GDM1 (cell line): ENCODE measurements around the gene TBL1X.
A peak's percentile ranks its signal among the peaks of the same experiment; 100 is the strongest.

Experiments
- DNase-seq: peaks from one replicate; lab custom pipeline; 2025; lab: John Stamatoyannopoulos, UW

TBL1X gene

GRCh38 chrX:9498236-9498635 is 33.4 kb downstream of the TBL1X start:
- no peak for DNase-seq

DNA sequence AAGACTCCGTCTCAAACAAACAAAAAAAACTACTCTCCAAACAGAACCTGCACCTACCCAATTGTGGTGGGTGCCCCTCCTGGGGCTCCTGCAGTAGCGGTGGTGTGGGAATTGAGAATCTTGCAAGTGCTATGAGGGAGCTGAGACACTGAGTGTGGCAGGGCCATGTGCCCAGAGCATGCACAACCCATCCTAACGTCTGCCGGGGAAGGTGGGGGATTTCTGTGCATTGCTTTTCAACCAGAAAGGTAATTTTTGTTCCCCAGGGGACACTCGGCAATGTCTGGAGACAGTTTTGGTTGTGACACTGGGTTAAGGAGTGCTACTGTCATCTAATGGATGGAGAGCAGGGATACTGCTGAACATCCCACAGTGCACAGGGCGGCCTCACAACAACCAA is 35.7 kb downstream of the TBL1X start:
- no peak for DNase-seq

- no peak for DNase-seq
These were observed 36.5 kb downstream of the TBL1X start for GRCh38 chrX:9501362-9501761.

DNA sequence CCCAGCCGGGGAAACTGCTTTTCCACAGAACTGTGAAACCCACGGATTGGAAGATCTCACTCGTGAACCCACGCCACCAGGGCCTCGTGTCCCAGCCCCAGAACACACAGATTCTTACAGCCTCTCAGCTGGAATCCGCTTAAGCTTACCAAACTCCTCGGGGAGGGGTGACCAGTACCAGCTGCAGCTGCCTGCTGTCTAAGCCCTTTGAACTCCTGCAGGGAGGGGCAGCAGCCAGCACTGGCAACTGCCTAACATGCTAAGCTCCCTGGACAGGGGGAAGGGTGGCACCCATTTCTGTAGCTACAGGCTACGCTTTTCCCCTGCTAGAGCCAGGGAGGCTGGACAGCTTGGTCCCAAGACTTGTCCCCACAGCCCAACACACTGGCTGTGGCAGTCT is 38.4 kb downstream of the TBL1X start:
- DNase-seq: no peak

GRCh38 chrX:9510366-9510765 is 45.5 kb downstream of the TBL1X start:
- DNase-seq: no peak

DNA sequence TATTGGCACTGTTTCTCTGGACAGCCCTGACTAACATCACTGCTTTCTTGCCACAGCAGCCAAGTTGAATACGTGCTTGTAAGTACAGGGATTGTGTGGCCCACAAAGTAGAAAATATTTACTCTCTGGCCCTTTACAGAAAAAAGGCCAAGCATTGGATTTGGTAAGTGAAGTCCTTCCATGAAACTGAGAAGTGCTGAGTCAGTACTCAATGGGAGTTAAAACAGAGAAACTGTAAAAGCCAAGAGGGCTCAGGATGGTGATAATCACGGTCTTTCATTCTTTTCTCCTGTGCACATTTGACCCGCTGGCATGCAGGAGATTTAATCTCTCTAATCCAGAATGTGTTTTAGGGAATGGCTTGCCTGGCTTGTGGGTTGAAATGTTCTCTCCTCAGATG is 46.1 kb downstream of the TBL1X start:
- DNase-seq: no peak

DNA sequence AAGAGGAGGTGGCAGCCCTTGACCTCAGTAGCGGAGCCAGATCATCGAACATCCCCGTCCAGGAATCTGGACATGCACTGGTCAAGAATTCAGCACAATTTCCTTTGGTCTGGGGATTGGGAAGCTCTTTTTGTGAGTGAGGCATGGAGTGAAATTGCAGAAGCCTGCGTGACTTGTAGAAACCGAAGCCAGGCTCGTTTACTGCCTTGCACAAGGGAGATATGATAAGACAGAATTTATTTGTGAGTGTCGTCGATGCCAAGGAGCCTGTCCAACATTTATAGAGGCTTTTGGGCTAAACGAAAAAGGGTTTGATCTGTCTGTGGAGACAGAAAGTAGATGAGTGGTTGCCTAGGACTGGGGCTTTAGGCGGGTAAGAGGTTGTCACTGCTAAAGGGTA is 50.6 kb downstream of the TBL1X start:
- DNase-seq: no peak

DNA sequence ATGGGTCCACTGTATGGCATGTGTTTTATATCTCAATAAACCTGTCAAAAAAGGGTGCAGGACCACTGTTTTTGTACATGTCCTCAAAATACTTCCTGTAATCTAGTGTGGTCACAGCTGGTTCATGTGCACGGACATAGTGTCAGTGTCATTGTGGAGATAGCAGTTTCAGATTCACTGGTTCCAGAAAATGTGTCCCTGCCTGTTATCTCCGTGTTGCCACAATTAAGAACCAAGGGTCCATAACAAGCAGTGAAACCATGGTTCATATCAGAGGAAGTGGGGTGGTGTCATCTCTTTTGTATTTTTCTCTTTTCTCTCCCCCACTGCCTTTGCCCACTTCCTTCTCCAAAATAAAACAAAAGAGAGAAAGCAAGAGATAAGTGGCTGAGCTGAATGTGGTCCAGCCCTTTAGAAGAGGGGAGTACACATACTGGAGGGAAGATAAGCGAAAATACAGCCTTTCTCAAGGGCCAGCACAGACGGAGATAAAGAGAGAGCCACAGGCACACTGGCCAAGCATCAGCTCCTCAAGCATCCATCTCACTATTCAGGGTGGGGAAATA is 51.2 kb downstream of the TBL1X start:
- DNase-seq: no peak

DNA sequence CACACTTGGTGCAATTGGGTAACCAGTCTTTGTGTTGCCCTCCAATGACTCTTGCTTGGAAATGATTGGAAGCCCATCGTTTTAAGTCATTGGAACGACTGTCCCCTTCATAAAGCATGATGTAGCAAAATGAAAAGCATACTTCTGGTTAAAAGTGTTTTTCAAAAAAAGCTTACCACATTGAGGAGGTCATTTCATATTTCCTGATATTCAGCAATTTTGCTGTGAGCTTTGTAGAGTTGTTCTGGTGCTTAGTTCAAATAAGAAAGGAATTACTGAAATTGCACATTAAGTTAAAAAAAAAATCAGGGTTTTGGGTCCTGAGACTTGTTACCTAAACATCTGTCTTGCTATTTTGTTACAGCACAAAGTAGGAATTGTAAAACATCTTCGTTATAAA is 51.8 kb downstream of the TBL1X start:
- no peak for DNase-seq

DNA sequence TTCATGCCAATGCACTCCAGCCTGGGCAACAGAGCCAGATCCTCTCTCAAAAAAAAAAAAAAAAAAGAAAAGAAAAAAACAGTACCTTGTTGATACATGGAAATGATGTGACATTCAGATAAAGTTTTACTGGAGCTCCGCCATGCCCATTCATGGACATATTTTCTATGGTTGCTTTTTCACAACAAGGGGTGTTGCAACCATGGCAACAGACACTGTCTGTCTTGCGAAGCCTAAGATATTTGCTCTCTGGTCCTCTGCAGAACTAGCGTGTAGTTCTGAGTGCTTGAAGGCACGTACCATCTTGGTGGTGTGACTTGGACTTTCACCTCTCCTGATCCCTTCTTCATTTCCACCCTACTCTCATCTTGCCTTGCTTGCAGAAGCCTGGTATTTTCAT is 53.2 kb downstream of the TBL1X start:
- DNase-seq: no peak

- no peak for DNase-seq
These were observed 54.0 kb downstream of the TBL1X start for GRCh38 chrX:9518889-9519288.

DNA sequence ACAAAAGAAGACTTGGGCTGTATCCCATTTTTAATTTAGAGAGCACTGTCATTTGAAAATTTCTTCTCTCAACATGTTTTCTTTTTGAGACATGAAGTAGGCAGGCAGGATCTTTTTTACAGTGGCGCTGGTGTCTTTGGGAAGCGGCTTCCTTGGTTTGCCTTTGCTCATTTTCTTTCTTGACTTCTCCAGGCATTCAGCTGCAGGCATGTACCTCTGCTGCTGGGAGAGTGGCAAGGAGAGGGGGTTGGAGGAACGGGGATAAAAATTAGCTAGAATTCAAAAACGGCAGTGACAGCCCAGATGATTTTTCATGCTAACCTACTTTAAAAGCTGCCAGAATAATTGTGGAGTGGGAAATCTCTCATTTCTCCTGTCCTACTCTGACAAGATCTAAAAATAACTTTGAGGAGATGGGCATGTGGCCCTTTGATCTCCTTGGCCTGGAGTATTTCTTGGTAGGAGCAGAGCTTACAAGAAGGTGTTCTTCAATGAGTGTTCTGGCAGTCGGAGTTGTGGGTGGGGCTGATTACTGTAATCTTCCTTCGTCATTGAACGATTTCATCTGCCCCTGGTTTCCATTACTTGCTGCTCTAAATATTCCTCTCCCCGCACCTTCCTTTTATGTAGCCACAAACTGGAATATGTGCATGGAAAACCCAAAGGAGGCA is 54.8 kb downstream of the TBL1X start:
- DNase-seq: no peak

- DNase-seq: no peak
These were observed 55.3 kb downstream of the TBL1X start for GRCh38 chrX:9520217-9520590.

GRCh38 chrX:9522378-9523155 is 57.7 kb downstream of the TBL1X start:
- DNase-seq: no peak

- DNase-seq: no peak
These were observed 60.8 kb downstream of the TBL1X start for GRCh38 chrX:9525511-9526248.

GRCh38 chrX:9526965-9527364 is 62.1 kb downstream of the TBL1X start:
- DNase-seq: no peak

DNA sequence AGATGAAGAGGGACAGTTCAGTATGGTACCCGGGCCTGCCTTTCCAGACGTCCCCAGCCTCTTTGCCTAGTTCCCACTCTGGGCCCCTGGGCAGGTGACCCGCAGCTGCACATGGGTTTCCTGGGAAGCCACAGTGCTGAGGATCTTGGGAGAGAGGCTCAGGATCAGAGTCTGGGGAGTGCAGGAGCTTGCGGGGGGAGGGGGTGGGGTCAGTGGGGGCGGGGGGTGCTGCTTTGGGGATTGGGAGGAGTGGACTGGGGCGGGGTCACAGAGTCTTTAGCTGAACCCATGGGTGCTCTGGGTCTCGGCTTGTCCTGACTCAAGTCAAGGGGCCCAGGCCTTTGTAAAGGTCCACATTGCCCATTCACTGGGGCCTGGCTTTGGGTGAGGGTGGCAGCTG is 63.6 kb downstream of the TBL1X start:
- DNase-seq: no peak

DNA sequence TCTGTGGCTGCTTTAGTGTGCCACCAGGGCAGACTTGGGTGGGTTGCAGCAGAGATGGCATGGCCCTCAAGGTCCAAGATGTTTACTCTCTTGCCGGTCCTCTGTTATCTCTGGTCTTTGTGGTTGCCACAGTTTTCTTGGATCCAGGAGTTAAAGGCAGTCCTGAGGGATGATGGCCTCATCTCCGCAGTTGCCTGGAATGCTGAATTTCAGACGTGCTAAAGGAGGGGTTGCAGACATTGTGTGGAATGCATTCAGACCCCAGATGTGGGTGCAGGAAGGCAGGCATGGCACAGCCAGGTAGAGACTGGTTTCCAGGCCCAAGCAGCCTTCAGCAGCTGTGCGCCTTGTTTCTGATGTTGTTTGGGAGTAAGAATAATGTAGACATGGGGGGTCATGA is 64.4 kb downstream of the TBL1X start:
- no peak for DNase-seq

DNA sequence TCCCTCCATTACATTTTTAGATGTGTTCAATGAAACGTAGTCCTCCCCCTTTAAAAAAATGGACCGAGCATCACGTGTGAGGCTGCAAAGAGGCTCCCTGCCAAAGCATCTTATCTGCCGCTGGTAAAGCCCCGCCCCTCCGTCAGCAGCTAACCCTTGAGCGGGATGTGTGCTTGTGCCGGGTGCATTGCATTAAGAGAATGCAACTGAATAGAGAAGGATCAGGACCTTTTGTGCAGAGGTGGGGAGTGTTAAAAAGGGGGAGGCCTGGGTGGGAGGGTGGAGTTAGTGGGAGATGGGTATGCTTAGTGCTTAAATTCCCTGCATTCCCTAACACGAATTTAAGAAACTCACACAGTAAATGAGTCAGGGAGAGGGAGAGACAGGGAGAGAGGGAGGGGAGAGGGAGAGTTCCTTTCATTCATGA is 66.0 kb downstream of the TBL1X start:
- peak; percentile 8 for DNase-seq

- DNase-seq: no peak
These were observed 67.5 kb downstream of the TBL1X start for GRCh38 chrX:9532349-9532748.

GRCh38 chrX:9533611-9534010 is 68.8 kb downstream of the TBL1X start:
- no peak for DNase-seq

DNA sequence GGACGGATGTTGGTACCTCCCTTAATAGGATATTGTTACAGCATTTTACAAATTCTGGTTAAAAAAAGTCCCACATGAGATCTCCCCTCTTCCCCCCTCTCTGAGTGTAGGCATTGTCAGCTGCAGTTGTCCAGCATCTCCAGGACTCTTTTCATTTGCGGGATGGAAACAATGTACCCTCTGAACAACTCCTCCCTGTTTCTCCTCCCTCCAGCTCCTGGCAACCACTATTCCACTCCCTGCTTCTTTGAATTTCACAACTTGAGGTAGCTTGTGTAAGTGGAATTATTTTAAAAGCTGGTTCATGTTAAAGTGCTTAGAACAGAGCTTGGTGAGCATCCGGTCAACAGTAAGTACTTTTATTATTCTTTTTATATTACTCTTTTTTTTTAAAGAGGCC is 69.8 kb downstream of the TBL1X start:
- DNase-seq: no peak

DNA sequence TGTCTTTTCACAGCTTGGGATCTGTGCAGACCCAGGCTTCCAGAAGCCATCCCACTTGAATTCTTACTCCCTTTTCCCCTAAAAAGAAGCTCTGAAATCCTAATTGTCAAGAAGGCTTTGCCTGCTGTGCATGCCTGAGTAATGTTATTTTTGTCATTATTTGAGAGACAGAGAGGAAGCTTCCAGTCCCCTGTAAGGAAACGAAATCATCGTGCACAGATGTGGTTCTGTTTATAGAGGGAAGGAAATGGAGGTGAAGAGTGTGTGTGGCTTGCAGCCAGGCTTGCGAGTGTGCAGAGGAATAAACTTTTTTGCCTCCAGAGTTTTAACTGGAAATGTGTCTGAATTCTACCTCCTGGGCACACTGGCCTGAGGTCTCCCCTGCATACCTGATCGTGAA is 70.2 kb downstream of the TBL1X start:
- DNase-seq: no peak
